HG03558 (cell line): ENCODE measurements around the gene KCTD10.
"Not testable (repeated sequence)": the region's sequence is repeated elsewhere in the genome, so short reads cannot be mapped to it uniquely, and the experiment has no call there.

Experiments
- ATAC-seq: cut with Tn5 transposase; IDR thresholded peaks from one replicate; pipeline ENCODE4 v1.9.1; 2021; ENCODE audit warnings: moderate number of reproducible peaks; ENCODE audit not compliant: unreplicated experiment; ENCODE audit errors: extremely low read depth

The KCTD10 gene

GRCh38 chr12:109475993-109476806, 900 bp downstream of the KCTD10 start:
- no peak for ATAC-seq

DNA sequence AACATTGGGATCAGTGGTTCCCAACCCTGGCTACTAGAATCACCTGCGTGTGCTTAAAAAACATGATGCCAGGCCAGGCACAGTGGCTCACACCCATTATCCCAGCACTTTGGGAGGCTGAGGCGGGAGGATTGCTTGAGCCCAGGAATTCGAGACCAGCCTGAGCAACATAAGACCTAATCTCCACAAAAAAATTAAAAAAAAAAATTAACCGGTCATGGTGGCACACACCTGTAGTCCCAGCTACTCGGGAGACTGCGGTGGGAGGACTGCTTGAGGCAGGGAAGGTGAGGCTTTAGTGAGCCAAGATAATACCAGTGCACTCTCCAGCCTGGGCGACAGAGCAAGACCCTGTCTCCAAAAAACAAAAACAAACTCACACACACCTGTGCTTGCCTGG, 2.0 kb downstream of the KCTD10 start:
- no peak for ATAC-seq

DNA sequence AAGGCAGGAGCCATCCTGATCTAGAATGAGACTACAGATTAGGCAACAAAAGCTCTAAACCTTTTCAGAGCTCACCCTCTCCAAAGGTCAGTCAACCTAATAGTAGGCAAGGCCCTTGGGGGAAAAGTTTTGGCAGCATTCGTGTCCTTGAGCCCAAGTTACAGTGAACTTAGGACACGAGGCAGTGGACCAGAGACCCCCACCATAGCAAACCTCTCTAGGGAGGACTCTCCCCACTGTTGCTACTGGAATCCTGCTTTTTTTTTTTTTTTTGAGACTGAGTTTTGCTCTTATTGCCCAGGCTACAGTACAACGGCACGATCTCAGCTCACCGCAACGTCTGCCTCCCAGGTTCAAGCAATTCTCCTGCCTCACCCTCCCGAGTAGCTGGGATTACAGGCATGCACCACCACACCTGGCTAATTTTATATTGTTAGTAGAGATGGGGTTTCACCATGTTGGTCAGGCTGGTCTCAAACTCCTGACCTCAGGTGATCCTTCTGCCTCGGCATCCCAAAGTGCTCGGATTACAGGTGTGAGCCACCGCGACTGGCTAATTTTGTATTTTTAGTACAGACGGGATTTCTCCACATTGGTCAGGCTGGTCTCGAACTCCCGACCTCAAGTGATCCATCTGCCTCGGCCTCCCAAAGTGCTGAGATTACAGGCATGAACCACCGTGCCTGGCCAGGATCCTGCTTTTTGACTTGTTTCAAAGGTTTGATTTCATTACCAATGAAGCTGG, 3.4 kb downstream of the KCTD10 start:
- ATAC-seq: not testable (repeated sequence)

GRCh38 chr12:109473006-109473405, 4.1 kb downstream of the KCTD10 start:
- ATAC-seq: no peak

GRCh38 chr12:109469517-109469916, 7.6 kb downstream of the KCTD10 start:
- ATAC-seq: no peak

DNA sequence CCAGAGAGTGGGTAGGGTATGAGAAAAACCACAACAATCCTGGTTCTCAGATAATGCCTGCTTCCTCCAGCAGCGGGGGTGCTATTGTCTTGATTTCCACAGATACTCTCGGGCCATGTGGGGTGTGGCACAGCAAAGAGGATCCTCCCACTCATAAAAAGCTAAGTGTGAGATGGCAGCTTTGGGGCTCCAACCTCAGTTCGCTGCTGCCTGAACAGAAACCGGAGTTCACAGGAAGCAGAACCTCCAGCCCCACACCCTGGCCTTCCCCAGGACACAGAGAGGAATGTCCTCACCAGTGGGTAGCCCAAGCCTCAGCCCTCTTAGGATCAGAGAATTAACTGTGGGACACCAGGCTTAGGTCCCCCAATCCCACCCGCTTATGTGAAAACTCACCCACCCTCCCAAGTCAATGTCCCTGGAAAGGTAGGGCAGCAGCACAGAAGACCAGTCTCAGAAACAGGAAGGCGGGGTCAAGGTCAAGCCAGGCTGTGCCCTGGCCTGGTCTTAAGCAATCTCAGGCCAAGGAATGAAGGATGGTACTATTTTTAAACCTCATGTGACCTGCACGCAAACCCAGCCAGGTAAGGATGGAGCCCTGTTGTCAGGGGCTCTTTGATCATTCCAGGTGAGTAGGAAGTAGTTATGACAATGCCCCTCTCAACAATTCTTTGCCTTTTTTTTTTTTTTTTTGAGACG, 9.0 kb downstream of the KCTD10 start:
- no peak for ATAC-seq

DNA sequence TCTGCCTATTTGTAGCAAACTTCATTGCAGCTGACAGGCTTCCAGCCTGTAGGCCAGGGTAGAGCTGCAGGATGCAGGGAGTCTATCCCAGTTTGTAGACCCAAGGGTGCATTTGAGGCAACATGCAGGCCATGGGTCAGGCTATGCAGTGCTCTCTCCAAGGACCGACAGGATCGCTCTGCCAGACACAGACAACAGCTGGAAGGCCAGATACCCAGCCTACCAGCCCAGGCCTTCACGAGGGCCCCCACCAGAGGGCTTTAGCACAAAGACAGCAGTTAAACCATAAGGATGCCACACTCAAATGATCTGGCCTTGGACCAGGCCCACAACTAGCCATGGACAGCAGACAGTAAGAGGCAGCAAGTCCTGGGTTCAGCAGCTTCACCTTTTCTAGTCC, 10.3 kb downstream of the KCTD10 start:
- ATAC-seq: no peak

- ATAC-seq: no peak
Observed at GRCh38 chr12:109466305-109466704, 10.8 kb downstream of the KCTD10 start.

DNA sequence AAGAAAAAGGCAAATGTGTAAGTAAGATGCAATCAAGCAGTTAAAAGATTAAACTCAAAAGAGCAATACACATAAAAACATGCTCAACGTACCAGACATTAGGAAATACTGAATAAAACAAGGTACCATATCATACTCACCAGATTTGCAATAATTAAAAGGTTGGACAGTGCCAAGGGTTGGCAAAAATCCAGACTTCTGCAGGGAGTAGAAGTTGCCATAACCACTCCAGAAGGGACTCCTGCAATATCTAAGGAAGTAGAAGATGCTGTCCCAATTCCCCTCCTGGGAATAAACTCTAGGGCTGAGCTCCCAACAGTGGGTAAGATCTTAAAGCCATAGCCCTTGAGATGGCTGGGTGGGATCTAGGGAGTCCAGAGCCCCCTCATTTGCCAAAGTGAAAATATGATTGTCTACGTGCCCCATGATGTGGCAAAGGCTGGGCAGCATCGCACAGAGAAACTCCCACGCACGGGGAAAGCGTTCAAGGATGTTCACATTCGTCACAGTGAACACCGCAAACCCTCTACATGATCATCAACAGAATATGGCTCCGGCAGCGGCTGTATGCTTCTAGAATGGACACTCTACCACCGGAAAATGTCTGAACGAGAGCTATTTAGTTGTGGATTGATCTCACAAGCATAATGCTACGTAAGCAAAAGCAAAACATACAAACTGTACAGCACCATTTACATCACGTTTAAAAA, 12.3 kb downstream of the KCTD10 start:
- ATAC-seq: no peak

DNA sequence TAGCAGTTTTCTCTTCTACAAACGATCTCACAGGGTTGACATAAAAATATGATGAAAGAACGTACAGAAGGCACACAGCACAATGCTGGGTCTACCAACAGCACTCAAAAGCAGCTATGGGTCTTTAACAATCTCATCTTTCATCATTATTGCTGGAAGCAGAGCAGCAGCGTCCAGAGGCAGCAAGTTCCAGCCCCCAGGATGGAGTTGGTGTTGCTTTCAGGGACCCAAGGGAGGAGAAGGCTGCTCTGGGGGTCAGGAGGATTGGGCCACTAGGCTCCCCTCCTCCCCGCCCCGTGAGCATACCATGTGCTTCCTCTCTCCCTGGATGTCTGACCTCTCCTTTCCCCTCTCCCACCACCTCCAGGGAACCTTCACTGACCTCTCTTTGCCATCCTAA, 13.3 kb downstream of the KCTD10 start:
- no peak for ATAC-seq

DNA sequence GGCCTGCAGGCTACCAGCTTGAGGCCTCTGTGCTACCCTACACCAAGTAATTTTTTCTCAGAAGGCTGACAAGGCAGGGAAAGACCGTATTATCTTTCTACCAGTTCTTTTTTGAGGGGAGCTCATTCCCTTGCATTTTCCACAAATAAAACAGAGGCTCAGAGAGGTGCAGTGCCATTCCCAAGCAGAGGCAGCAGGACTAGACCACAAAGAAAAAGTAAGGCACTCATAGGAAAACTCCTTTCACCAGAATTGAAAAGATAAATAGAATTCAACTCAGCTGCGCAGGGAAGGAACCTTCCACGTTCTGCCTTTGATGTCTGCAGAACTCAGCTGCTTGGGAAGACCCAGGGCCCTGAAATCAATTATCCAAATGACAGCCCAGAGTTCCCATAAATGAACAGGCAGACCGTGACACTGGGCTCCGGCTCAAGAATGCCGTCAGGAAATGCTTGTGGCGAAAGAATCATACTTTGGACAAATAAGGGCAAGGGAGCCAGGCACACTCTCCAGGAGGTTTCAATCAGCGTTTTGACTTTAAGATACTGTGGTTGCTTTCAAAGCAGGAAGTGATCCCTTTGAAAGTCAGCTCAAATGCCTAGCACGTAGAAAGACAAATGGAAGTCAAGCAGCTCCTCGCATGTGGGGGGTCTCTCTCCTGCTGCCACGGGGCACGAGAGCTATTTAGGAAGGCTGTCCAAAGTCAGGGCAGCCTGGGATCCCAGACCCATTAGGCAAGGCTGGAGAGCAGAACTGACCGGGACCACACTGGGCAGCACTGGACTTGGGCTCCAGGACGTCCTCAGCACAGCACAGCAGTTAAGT, 14.0 kb downstream of the KCTD10 start:
- ATAC-seq: no peak

GRCh38 chr12:109461846-109462756, 15.0 kb downstream of the KCTD10 start:
- no peak for ATAC-seq

- ATAC-seq: no peak
Observed at GRCh38 chr12:109461049-109461845, 15.9 kb downstream of the KCTD10 start.

- no peak for ATAC-seq
Observed at GRCh38 chr12:109460538-109460937, 16.6 kb downstream of the KCTD10 start.

GRCh38 chr12:109459247-109459646, 17.9 kb downstream of the KCTD10 start:
- no peak for ATAC-seq

DNA sequence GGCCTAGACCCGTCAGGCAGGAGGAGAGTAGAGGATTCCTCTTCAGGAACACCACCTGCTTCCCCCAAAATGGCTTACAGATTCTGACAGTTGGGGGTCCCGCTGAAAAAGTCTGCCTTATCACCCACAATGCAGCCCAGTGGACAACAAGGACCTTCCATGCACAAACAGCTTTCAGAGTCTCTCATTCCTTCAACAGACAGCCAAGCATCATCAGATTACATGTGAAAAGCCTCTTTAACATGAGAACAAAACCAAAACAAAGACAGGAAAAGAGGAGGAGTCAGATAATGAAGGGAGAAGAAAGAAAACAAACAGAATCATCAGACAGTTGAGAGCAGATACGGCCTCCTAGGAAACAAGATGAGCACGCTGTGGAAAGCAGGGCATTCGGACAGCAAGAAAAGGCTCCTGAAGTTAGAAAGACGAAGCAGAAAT, 18.3 kb downstream of the KCTD10 start:
- ATAC-seq: no peak

GRCh38 chr12:109458086-109458485, 19.0 kb downstream of the KCTD10 start:
- ATAC-seq: no peak

DNA sequence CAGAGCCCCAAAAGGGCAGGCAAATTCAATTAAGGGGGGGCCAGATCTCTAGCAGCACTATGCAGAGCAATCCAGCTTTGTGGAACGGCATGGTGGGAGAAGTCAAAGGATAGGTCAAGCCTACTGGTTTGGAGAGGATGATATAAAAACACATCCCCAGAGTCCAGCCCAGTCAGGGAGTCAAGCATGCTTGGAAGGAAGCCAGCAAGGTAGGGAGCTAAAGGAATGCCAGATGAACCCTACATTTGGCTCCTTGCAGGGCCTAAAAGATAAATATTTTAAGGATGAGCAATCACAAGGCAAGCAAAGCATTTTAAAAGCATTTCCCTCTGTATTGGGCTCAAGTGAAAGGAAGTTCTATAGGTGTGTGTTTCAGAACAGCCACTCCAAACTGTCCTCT, 21.4 kb downstream of the KCTD10 start:
- ATAC-seq: no peak
